Embryonic facial prominence (tissue), 1 donor: Measurements from ENCODE around the gene C2orf42.
"Not testable (repeated sequence)": the region's sequence is repeated elsewhere in the genome, so short reads cannot be mapped to it uniquely, and the experiment has no call there.

Experiments
- DNase-seq: peaks from one replicate; pipeline ENCODE4 v3.0.0-alpha.2; 2016; ENCODE audit errors: extremely low spot score

Gene C2orf42

GRCh38 chr2:70190418-70191243 lies at the start of gene C2orf42:
Gene C2orf42 (minus strand): TSS chr2:70191019. CDS start chr2:70181985, 9,034 bp downstream.
- DNase-seq = peak; percentile 92

GRCh38 chr2:70240599-70240998 lies 49.8 kb upstream of the C2orf42 start:
- no peak for DNase-seq

GRCh38 chr2:70233926-70234325 lies 43.1 kb upstream of the C2orf42 start:
- DNase-seq = no peak

- DNase-seq = no peak
These were observed 36.0 kb upstream of the C2orf42 start for GRCh38 chr2:70226781-70227180.

GRCh38 chr2:70223305-70223704 lies 32.5 kb upstream of the C2orf42 start:
- DNase-seq = not testable (repeated sequence)

GRCh38 chr2:70214953-70215549 lies 24.2 kb upstream of the C2orf42 start:
- no peak for DNase-seq

GRCh38 chr2:70214365-70214764 lies 23.5 kb upstream of the C2orf42 start:
- DNase-seq = no peak

- no peak for DNase-seq
These were observed 21.6 kb upstream of the C2orf42 start for GRCh38 chr2:70212298-70212932.

GRCh38 chr2:70211595-70211994 lies 20.8 kb upstream of the C2orf42 start:
- no peak for DNase-seq

GRCh38 chr2:70204452-70204851 lies 13.6 kb upstream of the C2orf42 start:
- DNase-seq = no peak

- no peak for DNase-seq
These were observed 12.3 kb upstream of the C2orf42 start for GRCh38 chr2:70203086-70203485.

GRCh38 chr2:70202236-70202806 lies 11.5 kb upstream of the C2orf42 start:
- DNase-seq = no peak

- DNase-seq = no peak
These were observed 11.0 kb upstream of the C2orf42 start for GRCh38 chr2:70201831-70202230.

GRCh38 chr2:70201225-70201768 lies 10.5 kb upstream of the C2orf42 start:
- DNase-seq = no peak

- DNase-seq = no peak
These were observed 8.6 kb upstream of the C2orf42 start for GRCh38 chr2:70199320-70199864.

GRCh38 chr2:70192516-70192915 lies 1.7 kb upstream of the C2orf42 start:
- no peak for DNase-seq

GRCh38 chr2:70191244-70191735 lies 471 bp upstream of the C2orf42 start:
- DNase-seq = no peak

- no peak for DNase-seq
These were observed 2.4 kb downstream of the C2orf42 start for GRCh38 chr2:70188460-70188859.

- not testable (repeated sequence) for DNase-seq
These were observed 3.6 kb downstream of the C2orf42 start for GRCh38 chr2:70187170-70187569.

GRCh38 chr2:70182689-70183088 lies 8.1 kb downstream of the C2orf42 start:
- no peak for DNase-seq

GRCh38 chr2:70181363-70181956 lies 9.4 kb downstream of the C2orf42 start:
- no peak for DNase-seq
